Mammary epithelial cell (primary cell): ENCODE measurements around the gene TNN.

Source experiments
- CTCF ChIP-seq, 2 donors: IDR thresholded peaks in 1 of 2; conservative IDR thresholded peaks in 1 of 2; 2 replicates each; pipeline ENCODE4 v1.5.1; 2011 to 2012; ENCODE audit warnings: inconsistent platforms in 2 of 2, low read length in 2 of 2, mild to moderate bottlenecking in 2 of 2, control low read depth in 1 of 2, low read depth in 1 of 2; ENCODE audit not compliant: insufficient read depth in 1 of 2; ENCODE audit errors: extremely low read depth in 1 of 2
- EZH2 ChIP-seq: IDR thresholded peaks from 2 replicates; pipeline ENCODE4 v1.6.1; 2012; ENCODE audit warnings: low read length, inconsistent platforms, borderline replicate concordance

GRCh38 chr1:175155936-175156335 is 88.3 kb downstream of the TNN start:
- TF ChIP-seq EZH2: no peak
- TF ChIP-seq CTCF (conservative IDR thresholded peaks at IDR 0.05 in 1 of 2, IDR thresholded peaks at IDR 0.05 in 1 of 2; ENCODE audit: extremely low read depth in 1 of 2, insufficient read depth in 1 of 2, low read depth in 1 of 2, low read length in 2 of 2): no peak
